Thoracic aorta (tissue), 2 donors: ENCODE results near the gene MYO1C. TPM values are rescaled to one million over a fixed set of nuclear protein-coding genes. Genes with fewer than 3 reads are reported as not detected.

Source experiments
- ATAC-seq: fragments of 150-250 bp; one replicate; pipeline ENCODE4 v1.8.0; 2017; ENCODE audit warnings: low read depth; ENCODE audit not compliant: insufficient number of reproducible peaks, low FRiP score
- DNase-seq: peaks from one replicate; pipeline ENCODE4 v3.0.0-alpha.2; 2020; ENCODE audit warnings: low spot score
- H3K27ac ChIP-seq, 2 donors: fragments of 200-600 bp; sonication (generic); 1 replicate in 1 of 2; 2 replicates in 1 of 2; pipeline ENCODE4 v1.5.1; 2016; ENCODE audit warnings: mild to moderate bottlenecking in 2 of 2, moderate library complexity in 2 of 2
- H3K27me3 ChIP-seq: fragments of 200-600 bp; sonication (generic); replicated peaks from 2 replicates; pipeline ENCODE4 v1.6.0; 2016; ENCODE audit warnings: mild to moderate bottlenecking; ENCODE audit not compliant: insufficient read depth
- H3K36me3 ChIP-seq: fragments of 200-600 bp; sonication (generic); one replicate; pipeline ENCODE4 v1.5.1; 2016
- H3K4me1 ChIP-seq, 2 donors: fragments of 200-600 bp; sonication (generic); 1 replicate in 1 of 2; 2 replicates in 1 of 2; pipeline versions ENCODE4 v1.5.1 to v1.6.0; 2016; ENCODE audit warnings: low read depth in 2 of 2, mild to moderate bottlenecking in 1 of 2; ENCODE audit not compliant: control insufficient read depth in 1 of 2
- H3K4me3 ChIP-seq: fragments of 200-600 bp; sonication (generic); 2 replicates; pipeline ENCODE4 v1.5.1; 2016; ENCODE audit warnings: mild to moderate bottlenecking
- H3K9me3 ChIP-seq: fragments of 200-600 bp; sonication (generic); 2 replicates; pipeline ENCODE4 v1.5.1; 2016
- total RNA-seq, 2 donors: library from RNA; depleted of rRNA; stranded (reverse); fragments of >200 nt; gene quantifications; one replicate each; pipeline versions ENCODE4 v1.1.0 to v1.2.3, GENCODE V29; 2016
- TF ChIP-seq, protein P1 (sequence below): fragments of 200-600 bp; sonication (generic); IDR thresholded peaks from one replicate; pipeline ENCODE4 v1.5.1; 2019; ENCODE audit warnings: antibody characterized with exemption

Gene MYO1C
- total RNA-seq, 2 donors from 2014 or later: 160 to 226 TPM

DNA sequence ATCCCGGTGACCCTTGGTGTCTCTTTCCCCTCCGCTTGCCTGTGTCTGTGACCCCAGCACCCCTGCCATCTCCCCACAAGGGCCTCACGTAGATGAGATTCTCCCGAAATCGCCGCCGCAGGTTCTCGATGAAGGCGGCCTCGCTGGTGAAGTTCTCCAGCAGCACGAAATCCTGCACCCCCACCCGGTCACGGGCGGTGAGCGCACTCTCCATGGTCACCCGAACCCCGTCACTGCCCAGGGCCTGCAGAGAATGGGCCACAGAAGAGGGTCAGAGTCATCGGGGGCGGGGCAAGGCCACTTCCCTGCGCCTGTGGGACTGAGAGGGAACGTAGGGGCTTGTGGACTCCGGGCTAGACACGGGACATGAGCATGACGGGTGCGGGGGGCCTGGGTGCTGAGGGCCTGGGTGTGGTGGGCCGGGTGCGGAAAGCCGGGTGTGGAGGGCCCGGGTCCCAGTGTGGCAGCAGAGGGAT lies 8.4 kb downstream of the MYO1C start:
- no peaks in the 10 kb centered on the region for H3K27me3 ChIP-seq
- TF ChIP-seq, protein P1, sequence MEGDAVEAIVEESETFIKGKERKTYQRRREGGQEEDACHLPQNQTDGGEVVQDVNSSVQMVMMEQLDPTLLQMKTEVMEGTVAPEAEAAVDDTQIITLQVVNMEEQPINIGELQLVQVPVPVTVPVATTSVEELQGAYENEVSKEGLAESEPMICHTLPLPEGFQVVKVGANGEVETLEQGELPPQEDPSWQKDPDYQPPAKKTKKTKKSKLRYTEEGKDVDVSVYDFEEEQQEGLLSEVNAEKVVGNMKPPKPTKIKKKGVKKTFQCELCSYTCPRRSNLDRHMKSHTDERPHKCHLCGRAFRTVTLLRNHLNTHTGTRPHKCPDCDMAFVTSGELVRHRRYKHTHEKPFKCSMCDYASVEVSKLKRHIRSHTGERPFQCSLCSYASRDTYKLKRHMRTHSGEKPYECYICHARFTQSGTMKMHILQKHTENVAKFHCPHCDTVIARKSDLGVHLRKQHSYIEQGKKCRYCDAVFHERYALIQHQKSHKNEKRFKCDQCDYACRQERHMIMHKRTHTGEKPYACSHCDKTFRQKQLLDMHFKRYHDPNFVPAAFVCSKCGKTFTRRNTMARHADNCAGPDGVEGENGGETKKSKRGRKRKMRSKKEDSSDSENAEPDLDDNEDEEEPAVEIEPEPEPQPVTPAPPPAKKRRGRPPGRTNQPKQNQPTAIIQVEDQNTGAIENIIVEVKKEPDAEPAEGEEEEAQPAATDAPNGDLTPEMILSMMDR: no peak
- H3K4me1 ChIP-seq: peaks cover 15 to 59% of the 10 kb centered on the region in 2 donors
- H3K36me3 ChIP-seq: peaks cover 31% of the 10 kb centered on the region
- DNase-seq (no peak), ATAC-seq (no peak)
- H3K27ac ChIP-seq: peak overlapping the region in 1 of 2 donors; percentile 63
- no peaks in the 10 kb centered on the region for H3K9me3 ChIP-seq
- H3K4me3 ChIP-seq: peak overlapping the region; percentile 90

DNA sequence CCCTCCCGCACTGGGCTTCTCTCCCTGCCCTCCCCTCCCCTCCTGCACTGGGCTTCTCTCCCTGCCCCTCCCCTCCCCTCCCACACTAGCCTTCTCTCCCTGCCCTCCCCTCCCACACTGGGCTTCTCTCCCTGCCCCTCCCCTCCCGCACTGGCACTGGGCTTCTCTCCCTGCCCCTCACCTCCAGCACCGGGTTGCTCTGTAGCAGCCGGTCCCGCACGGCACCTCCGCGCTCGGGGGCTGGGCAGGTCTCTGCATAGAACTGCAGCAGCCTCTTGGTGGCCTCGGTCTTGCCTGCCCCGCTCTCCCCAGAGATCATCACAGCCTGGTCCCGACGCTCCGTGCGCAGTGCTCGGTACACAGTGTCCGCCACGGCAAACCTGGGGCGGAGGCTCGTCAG lies 9.8 kb downstream of the MYO1C start:
- TF ChIP-seq, protein P1: no peak

DNA sequence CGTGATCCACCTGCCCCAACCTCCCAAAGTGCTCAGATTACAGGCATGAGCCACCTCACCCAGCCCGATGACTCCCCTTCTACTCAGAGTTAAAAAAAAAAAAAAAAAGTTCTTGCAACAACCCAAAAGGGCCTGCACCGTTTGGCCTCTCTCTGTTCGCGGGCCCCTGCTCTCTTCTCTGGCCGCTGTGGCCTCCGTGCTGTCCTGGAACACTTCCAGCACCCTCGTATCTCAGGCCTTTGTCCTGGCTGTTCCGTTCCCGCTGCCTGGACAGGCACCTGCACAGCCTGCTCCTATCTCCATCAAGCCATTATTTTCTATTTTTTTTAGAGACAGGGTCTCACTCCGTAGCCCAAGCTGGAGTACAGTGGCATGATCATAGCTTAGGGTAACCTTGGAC lies 10.8 kb downstream of the MYO1C start:
- peaks cover 50% of the 10 kb centered on the region for H3K36me3 ChIP-seq
- no peak for DNase-seq
- ATAC-seq: no peak
- H3K27ac ChIP-seq: peak overlapping the region in 1 of 2 donors; percentile 25
- H3K4me3 ChIP-seq: no peak overlapping the region
- no peaks in the 10 kb centered on the region for H3K9me3 ChIP-seq
- peaks cover 4 to 47% of the 10 kb centered on the region in 2 donors for H3K4me1 ChIP-seq
- TF ChIP-seq, protein P1: no peak
- no peaks in the 10 kb centered on the region for H3K27me3 ChIP-seq

More for the DNA sequence above, 9.8 kb downstream of the MYO1C start:
- ATAC-seq (no peak), DNase-seq (no peak)
- Histone ChIP-seq H3K4me1 (peaks cover 9 to 49% of the 10 kb centered on the region in 2 donors), H3K27me3 (no peaks in the 10 kb centered on the region), H3K36me3 (peaks cover 44% of the 10 kb centered on the region), H3K9me3 (no peaks in the 10 kb centered on the region), H3K4me3 (no peak overlapping the region), H3K27ac (peak overlapping the region; percentile 33 to 52)

DNA sequence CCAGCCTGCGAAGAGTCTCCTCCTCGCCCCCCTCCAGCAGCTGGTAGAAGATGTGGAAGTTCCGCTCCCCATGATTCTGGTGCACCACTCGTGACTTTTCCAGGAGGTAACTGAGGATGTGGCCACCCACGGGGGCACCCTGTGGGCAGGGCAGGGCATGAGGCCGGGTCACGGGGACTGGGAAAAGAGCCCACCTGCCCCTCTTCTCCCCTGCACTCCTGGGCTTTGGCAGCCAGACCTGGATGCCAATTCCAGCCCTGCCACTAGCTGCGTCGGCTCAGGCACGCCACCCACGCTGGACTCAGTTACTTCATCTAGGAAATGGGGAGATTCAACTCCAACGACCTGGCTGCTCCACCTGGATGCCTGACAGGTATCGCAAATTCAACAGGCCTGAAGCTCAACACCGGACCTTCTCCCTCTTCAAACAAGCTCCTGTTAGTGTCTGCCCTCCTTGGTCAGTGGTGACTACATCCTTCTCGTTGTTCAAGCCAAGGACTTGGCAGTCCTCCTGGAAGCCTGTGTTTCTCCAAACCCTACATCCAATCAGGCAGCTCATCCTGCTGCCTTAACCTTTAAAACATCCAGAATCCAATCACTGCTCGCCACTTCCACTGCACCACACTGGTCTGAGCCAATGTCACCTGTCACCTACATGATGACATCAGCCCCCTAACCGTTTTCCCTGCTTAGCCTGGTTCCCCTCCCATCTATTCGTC lies 11.6 kb downstream of the MYO1C start:
- Histone ChIP-seq H3K27ac (peak overlapping the region; percentile 25 to 42), H3K4me1 (peaks cover 0 to 50% of the 10 kb centered on the region in 2 donors)

DNA sequence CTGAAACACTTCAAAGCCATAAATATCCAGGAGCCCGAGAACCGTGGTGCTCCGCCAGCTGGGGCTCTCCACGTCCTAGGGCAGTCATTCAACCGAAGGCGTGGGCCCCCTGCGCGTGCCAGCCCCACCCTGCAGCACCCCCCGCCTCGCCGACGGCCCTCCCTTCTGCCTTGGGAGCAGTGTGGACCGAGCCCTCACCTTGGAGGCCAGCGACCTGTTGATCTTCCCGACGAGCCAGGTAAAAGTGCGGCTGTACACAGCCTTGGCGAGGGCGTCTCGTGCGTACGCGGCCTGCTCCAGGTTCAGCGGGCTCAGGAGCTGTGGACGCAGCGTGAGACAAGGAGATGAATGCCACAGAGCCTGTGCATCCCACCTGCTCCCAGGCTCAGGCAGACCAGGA lies 14.1 kb downstream of the MYO1C start:
- no peak overlapping the region for H3K27ac ChIP-seq
- no peaks in the 10 kb centered on the region for H3K27me3 ChIP-seq
- TF ChIP-seq, protein P1: no peak
- DNase-seq (no peak), ATAC-seq (no peak)
- H3K4me3 ChIP-seq: no peak overlapping the region
- H3K9me3 ChIP-seq: no peaks in the 10 kb centered on the region
- peaks cover 71% of the 10 kb centered on the region for H3K36me3 ChIP-seq
- peaks cover 0 to 38% of the 10 kb centered on the region in 2 donors for H3K4me1 ChIP-seq

More for the DNA sequence above, 11.6 kb downstream of the MYO1C start:
- TF ChIP-seq, protein P1: no peak
- DNase-seq: no peak
- no peaks in the 10 kb centered on the region for H3K27me3 ChIP-seq
- H3K36me3 ChIP-seq: peaks cover 50% of the 10 kb centered on the region
- H3K4me3 ChIP-seq: no peak overlapping the region
- ATAC-seq: no peak
- H3K9me3 ChIP-seq: no peaks in the 10 kb centered on the region
